Middle frontal gyrus (tissue), 1 donor: Measurements from ENCODE around the gene FARP1.

ENCODE experiments used
- DNase-seq: peaks from one replicate; pipeline ENCODE4 v3.0.0-alpha.2; 2015; ENCODE audit warnings: low spot score; ENCODE audit errors: extremely low spot score

Gene FARP1

GRCh38 chr13:98142380-98143156 lies at the start of gene FARP1:
Gene FARP1, plus strand, starts transcription at chr13:98143094. Its CDS starts 70,149 bp downstream, at chr13:98213243.
- DNase-seq: no peak

- DNase-seq: no peak
Observed at GRCh38 chr13:98094678-98095266, 48.1 kb upstream of the FARP1 start.

GRCh38 chr13:98096059-98096458 lies 46.8 kb upstream of the FARP1 start:
- DNase-seq: no peak

GRCh38 chr13:98097749-98098148 lies 45.1 kb upstream of the FARP1 start:
- no peak for DNase-seq

GRCh38 chr13:98098516-98098915 lies 44.4 kb upstream of the FARP1 start:
- DNase-seq: no peak

GRCh38 chr13:98099627-98100026 lies 43.3 kb upstream of the FARP1 start:
- DNase-seq: no peak

- no peak for DNase-seq
Observed at GRCh38 chr13:98100481-98100880, 42.4 kb upstream of the FARP1 start.

- DNase-seq: no peak
Observed at GRCh38 chr13:98103531-98103930, 39.4 kb upstream of the FARP1 start.

- no peak for DNase-seq
Observed at GRCh38 chr13:98103942-98104880, 38.7 kb upstream of the FARP1 start.

GRCh38 chr13:98105929-98106336 lies 37.0 kb upstream of the FARP1 start:
- no peak for DNase-seq

GRCh38 chr13:98108341-98108740 lies 34.6 kb upstream of the FARP1 start:
- no peak for DNase-seq

GRCh38 chr13:98109226-98109853 lies 33.6 kb upstream of the FARP1 start:
- no peak for DNase-seq

- DNase-seq: no peak
Observed at GRCh38 chr13:98110749-98111148, 32.1 kb upstream of the FARP1 start.

- DNase-seq: no peak
Observed at GRCh38 chr13:98111168-98112098, 31.5 kb upstream of the FARP1 start.

GRCh38 chr13:98112456-98112855 lies 30.4 kb upstream of the FARP1 start:
- no peak for DNase-seq

- no peak for DNase-seq
Observed at GRCh38 chr13:98118865-98119264, 24.0 kb upstream of the FARP1 start.

GRCh38 chr13:98123176-98123575 lies 19.7 kb upstream of the FARP1 start:
- DNase-seq: no peak

- DNase-seq: no peak
Observed at GRCh38 chr13:98129059-98129746, 13.7 kb upstream of the FARP1 start.

- no peak for DNase-seq
Observed at GRCh38 chr13:98133946-98134345, 8.9 kb upstream of the FARP1 start.

- no peak for DNase-seq
Observed at GRCh38 chr13:98134901-98135300, 8.0 kb upstream of the FARP1 start.
